Testis (tissue), 3 donors: ENCODE results near the gene NEO1. TPM values are rescaled to one million over a fixed set of nuclear protein-coding genes. Genes with fewer than 3 reads are reported as not detected.

Source experiments
- DNase-seq: peaks from one replicate; pipeline ENCODE4 v3.0.0-alpha.2; 2019
- H3K27ac ChIP-seq, 2 donors: fragments of 200-600 bp; sonication (generic); one replicate each; pipeline ENCODE4 v1.5.1; 2019
- H3K27me3 ChIP-seq: fragments of 200-600 bp; sonication (generic); one replicate; pipeline ENCODE4 v1.5.1; 2019
- H3K36me3 ChIP-seq: fragments of 200-600 bp; sonication (generic); one replicate; pipeline ENCODE4 v1.5.1; 2017; ENCODE audit warnings: low read depth; ENCODE audit errors: missing control alignments
- H3K4me1 ChIP-seq: fragments of 200-600 bp; sonication (generic); one replicate; pipeline ENCODE4 v1.5.1; 2019
- H3K4me3 ChIP-seq, 2 donors: fragments of 200-600 bp; sonication (generic); one replicate each; pipeline ENCODE4 v1.5.1; 2017 to 2019
- H3K9me3 ChIP-seq: fragments of 200-600 bp; sonication (generic); one replicate; pipeline ENCODE4 v1.5.1; 2017
- CTCF ChIP-seq, 3 experiments: fragments of 450-650 bp in 2 of 3; fragments of 200-600 bp in 1 of 3; sonication (generic) in 1 of 3; IDR thresholded peaks; one replicate each; pipeline ENCODE4 v1.5.1; 2016 to 2019; ENCODE audit warnings: antibody characterized with exemption in 3 of 3, mild to moderate bottlenecking in 2 of 3, moderate library complexity in 1 of 3
- POLR2A ChIP-seq: fragments of 450-650 bp; IDR thresholded peaks from one replicate; pipeline ENCODE4 v1.6.1; 2017; ENCODE audit warnings: antibody characterized with exemption, mild to moderate bottlenecking, moderate library complexity
- WGBS, 2 donors: methylation state at CpG; one replicate each; pipeline ENCODE4 v1.1.5; 2018; 5-methylcytosine and 5-hydroxymethylcytosine counted together
- intact Hi-C: fragments of 100-400 bp; cut with DNase I; formaldehyde crosslinking; loops from one replicate; pipeline ENCODE4 v1.15.1; 2023; ENCODE audit warnings: low total_unique reads
- polyA plus RNA-seq: library from polyadenylated mRNA; stranded (reverse); fragments of 350-450 nt; fragmentation: Illumina TruSeq; extraction: RNeasy Lipid Tissue Mini Kit (QIAGEN cat#74804); gene quantifications from one replicate; pipeline ENCODE4 v1.2.3, GENCODE V29; 2014; ENCODE audit warnings: low read depth, low replicate concordance; ENCODE audit not compliant: insufficient read depth
- total RNA-seq, 2 donors: library from RNA; depleted of rRNA; stranded (reverse); fragments of >200 nt; gene quantifications; one replicate each; pipeline ENCODE4 v1.2.3, GENCODE V29; 2016

Gene NEO1
- total and polyA plus RNA-seq, 3 donors from 2014 or later = 42.2 to 57.4 (median 50.2) TPM

GRCh38 chr15:73249499-73249898, 197.2 kb downstream of the NEO1 start:
- intact Hi-C loops = no loop called here
- no peaks in the 10 kb centered on the region for H3K9me3 ChIP-seq
- TF ChIP-seq CTCF (IDR thresholded peaks at IDR 0.05) (no peak), POLR2A (no peak)
- WGBS, 2 donors = 90 to 93% methylated on average over 4 of the region's 4 CpGs
- H3K4me3 ChIP-seq = no peak overlapping the region
- H3K36me3 ChIP-seq = no peaks in the 10 kb centered on the region
- H3K27ac ChIP-seq = no peak overlapping the region
- DNase-seq = no peak
- H3K27me3 ChIP-seq = no peaks in the 10 kb centered on the region
- no peaks in the 10 kb centered on the region for H3K4me1 ChIP-seq

GRCh38 chr15:73254598-73254997, 202.3 kb downstream of the NEO1 start:
- intact Hi-C loops = no loop called here
- no peaks in the 10 kb centered on the region for H3K27me3 ChIP-seq
- TF ChIP-seq POLR2A = no peak
- TF ChIP-seq CTCF (IDR thresholded peaks at IDR 0.05) = no peak
- no peaks in the 10 kb centered on the region for H3K36me3 ChIP-seq
- no peaks in the 10 kb centered on the region for H3K4me1 ChIP-seq
- no peak for DNase-seq
- WGBS, 2 donors = 93% methylated on average over 6 of the region's 6 CpGs
- H3K4me3 ChIP-seq = no peak overlapping the region
- H3K27ac ChIP-seq = no peak overlapping the region
- H3K9me3 ChIP-seq = no peaks in the 10 kb centered on the region

GRCh38 chr15:73258271-73259108, 206.2 kb downstream of the NEO1 start:
- Histone ChIP-seq H3K4me3 (no peak overlapping the region), H3K4me1 (no peaks in the 10 kb centered on the region), H3K9me3 (no peaks in the 10 kb centered on the region), H3K27me3 (no peaks in the 10 kb centered on the region), H3K36me3 (no peaks in the 10 kb centered on the region), H3K27ac (no peak overlapping the region)
- DNase-seq = no peak
- intact Hi-C loops = no loop called here
- WGBS, 2 donors = 92 to 95% methylated on average over 5 of the region's 5 CpGs
- TF ChIP-seq CTCF (IDR thresholded peaks at IDR 0.05) (no peak), POLR2A (no peak)

GRCh38 chr15:73264881-73265280, 212.6 kb downstream of the NEO1 start:
- TF ChIP-seq CTCF (IDR thresholded peaks at IDR 0.05) (no peak), POLR2A (no peak)
- Histone ChIP-seq H3K9me3 (no peaks in the 10 kb centered on the region), H3K27me3 (no peaks in the 10 kb centered on the region), H3K27ac (no peak overlapping the region), H3K4me1 (no peaks in the 10 kb centered on the region), H3K36me3 (no peaks in the 10 kb centered on the region), H3K4me3 (no peak overlapping the region)
- WGBS, 2 donors = 73 to 77% methylated on average over 5 of the region's 5 CpGs
- DNase-seq = no peak
- intact Hi-C loops = no loop called here
